Trophoblast cell (in vitro differentiated cells and primary cell): ENCODE data around the gene KCTD2.
"Not testable (repeated sequence)": the region's sequence is repeated elsewhere in the genome, so short reads cannot be mapped to it uniquely, and the experiment has no call there.

Experiments
- DNase-seq, 2 donors: peaks; one replicate each; pipeline ENCODE4 v3.0.0-alpha.2; 2016
- H2AFZ ChIP-seq: 2 replicates; pipeline ENCODE4 v1.6.1; 2013; ENCODE audit warnings: low read length, moderate library complexity, mild to moderate bottlenecking; ENCODE audit not compliant: insufficient read depth, poor library complexity
- H2AK5ac ChIP-seq: 2 replicates; pipeline ENCODE4 v1.6.1; 2013; ENCODE audit warnings: mild to moderate bottlenecking, low read length
- H2BK120ac ChIP-seq: 2 replicates; pipeline ENCODE4 v1.6.1; 2013; ENCODE audit warnings: low read length, mild to moderate bottlenecking, moderate library complexity; ENCODE audit not compliant: insufficient read depth, poor library complexity
- H2BK12ac ChIP-seq: 2 replicates; pipeline ENCODE4 v1.6.1; 2013; ENCODE audit warnings: mild to moderate bottlenecking, low read length, moderate library complexity
- H2BK5ac ChIP-seq: 2 replicates; pipeline ENCODE4 v1.6.1; 2013; ENCODE audit warnings: low read length, low read depth, moderate library complexity, mild to moderate bottlenecking; ENCODE audit not compliant: poor library complexity
- H3K14ac ChIP-seq: 2 replicates; pipeline ENCODE4 v1.6.1; 2013; ENCODE audit warnings: mild to moderate bottlenecking, low read length
- H3K18ac ChIP-seq: 2 replicates; pipeline ENCODE4 v1.6.1; 2013; ENCODE audit warnings: mild to moderate bottlenecking, low read length
- H3K23ac ChIP-seq: 2 replicates; pipeline ENCODE4 v1.6.1; 2013; ENCODE audit warnings: low read length
- H3K27ac ChIP-seq: 2 replicates; pipeline ENCODE4 v1.5.1; 2013; ENCODE audit warnings: low read depth, mild to moderate bottlenecking, inconsistent platforms, low read length, moderate library complexity
- H3K27me3 ChIP-seq: 2 replicates; pipeline ENCODE4 v1.6.1; 2013; ENCODE audit warnings: inconsistent platforms, mild to moderate bottlenecking, low read length, moderate library complexity; ENCODE audit not compliant: insufficient read depth
- H3K36me3 ChIP-seq, 2 experiments: 1 replicate in 1 of 2; 2 replicates in 1 of 2; pipeline ENCODE4 v1.6.1; 2013; ENCODE audit warnings: low read length in 2 of 2, mild to moderate bottlenecking in 2 of 2, moderate library complexity in 1 of 2; ENCODE audit not compliant: insufficient read depth in 2 of 2, control insufficient read depth in 1 of 2
- H3K4ac ChIP-seq: 2 replicates; pipeline ENCODE4 v1.6.1; 2013; ENCODE audit warnings: low read depth, mild to moderate bottlenecking, low read length, moderate library complexity
- H3K4me1 ChIP-seq, 2 experiments: 1 replicate in 1 of 2; 2 replicates in 1 of 2; pipeline ENCODE4 v1.6.1; 2013; ENCODE audit warnings: low read length in 2 of 2, mild to moderate bottlenecking in 2 of 2, moderate library complexity in 1 of 2; ENCODE audit not compliant: insufficient read depth in 2 of 2, control insufficient read depth in 1 of 2
- H3K4me2 ChIP-seq: 2 replicates; pipeline ENCODE4 v1.6.1; 2013; ENCODE audit warnings: inconsistent platforms, mild to moderate bottlenecking, low read length, moderate library complexity
- H3K4me3 ChIP-seq: 2 replicates; pipeline ENCODE4 v1.5.1; 2013; ENCODE audit warnings: mild to moderate bottlenecking, low read depth, low read length, inconsistent platforms
- H3K79me1 ChIP-seq: one replicate; pipeline ENCODE4 v1.6.1; 2013; ENCODE audit warnings: low read length
- H3K79me2 ChIP-seq: 2 replicates; pipeline ENCODE4 v1.6.1; 2013; ENCODE audit warnings: low read length, mild to moderate bottlenecking; ENCODE audit not compliant: control insufficient read depth, insufficient read depth, poor library complexity
- H3K9ac ChIP-seq: 2 replicates; pipeline ENCODE4 v1.6.1; 2013; ENCODE audit warnings: mild to moderate bottlenecking, low read length
- H3K9me3 ChIP-seq: 2 replicates; pipeline ENCODE4 v1.6.1; 2013; ENCODE audit warnings: low read depth, mild to moderate bottlenecking, control low read depth, inconsistent platforms, low read length; ENCODE audit not compliant: insufficient read depth
- H4K12ac ChIP-seq: 2 replicates; pipeline ENCODE4 v1.6.1; 2013; ENCODE audit warnings: low read depth, mild to moderate bottlenecking, low read length, moderate library complexity
- H4K8ac ChIP-seq: 2 replicates; pipeline ENCODE4 v1.6.1; 2013; ENCODE audit warnings: low read depth, mild to moderate bottlenecking, low read length, moderate library complexity
- H4K91ac ChIP-seq: one replicate; pipeline ENCODE4 v1.6.1; 2013; ENCODE audit warnings: low read depth, mild to moderate bottlenecking, low read length, moderate library complexity
- WGBS: extraction: QIAGEN DNeasy Blood & Tissue Kit; methylation state at CpG from one replicate; pipeline ENCODE4 v1.1.7; 2013; ENCODE audit warnings: missing lambda C conversion rate; ENCODE audit not compliant: insufficient read length, insufficient coverage; ENCODE audit errors: extremely low coverage; 5-methylcytosine and 5-hydroxymethylcytosine counted together

The KCTD2 gene

DNA sequence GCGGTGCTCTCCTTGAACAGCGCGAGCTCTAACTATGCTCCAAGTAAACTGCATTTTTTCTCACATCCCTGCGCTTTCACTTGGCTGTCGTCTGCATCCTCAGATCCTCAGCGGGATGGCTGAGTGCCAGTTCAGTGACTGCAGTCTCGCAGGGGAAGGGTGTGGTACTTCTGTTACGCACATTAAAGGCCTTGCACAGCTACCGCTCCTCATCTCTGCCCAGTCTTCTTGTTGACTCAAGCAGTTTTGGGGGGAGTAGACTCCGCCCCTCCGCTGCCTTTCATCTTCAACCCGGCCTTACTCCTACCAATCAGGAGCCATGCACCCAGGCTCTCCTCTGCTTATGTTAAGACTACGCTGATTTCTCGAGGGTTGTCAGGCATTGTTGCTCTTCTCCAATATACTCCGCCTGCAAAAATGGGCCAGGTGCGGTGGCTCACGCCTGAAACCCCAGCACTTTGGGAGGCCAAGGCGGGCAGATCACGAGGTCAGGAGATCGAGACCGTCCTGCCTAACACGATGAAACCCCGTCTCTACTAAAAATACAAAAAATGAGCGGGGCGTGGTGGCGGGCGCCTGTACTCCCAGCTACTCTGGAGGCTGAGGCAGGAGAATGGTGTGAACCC, 10.3 kb upstream of the KCTD2 start:
- Histone ChIP-seq H3K27ac (no peak overlapping the region), H4K8ac (no peak overlapping the region), H3K4me3 (no peak overlapping the region), H4K91ac (no peak overlapping the region), H4K12ac (no peak overlapping the region), H3K36me3 (peaks cover 20 to 27% of the 10 kb centered on the region in 2 experiments), H3K23ac (no peak overlapping the region), H3K4ac (no peak overlapping the region), H2AFZ (no peak overlapping the region), H3K14ac (no peak overlapping the region), H3K27me3 (no peaks in the 10 kb centered on the region), H3K4me2 (no peak overlapping the region), H3K79me2 (peaks cover 5% of the 10 kb centered on the region), H3K18ac (no peak overlapping the region), H2BK120ac (no peak overlapping the region), H2BK12ac (no peak overlapping the region), H3K9me3 (peaks cover 1% of the 10 kb centered on the region), H3K4me1 (peaks cover 0 to 10% of the 10 kb centered on the region in 2 experiments), H3K79me1 (peaks cover 10% of the 10 kb centered on the region), H2AK5ac (no peak overlapping the region), H2BK5ac (no peak overlapping the region), H3K9ac (no peak overlapping the region)
- peak in 1 of 2 donors; percentile 17 for DNase-seq
- WGBS, result no CpG with 5 or more reads among the region's 27 CpGs

DNA sequence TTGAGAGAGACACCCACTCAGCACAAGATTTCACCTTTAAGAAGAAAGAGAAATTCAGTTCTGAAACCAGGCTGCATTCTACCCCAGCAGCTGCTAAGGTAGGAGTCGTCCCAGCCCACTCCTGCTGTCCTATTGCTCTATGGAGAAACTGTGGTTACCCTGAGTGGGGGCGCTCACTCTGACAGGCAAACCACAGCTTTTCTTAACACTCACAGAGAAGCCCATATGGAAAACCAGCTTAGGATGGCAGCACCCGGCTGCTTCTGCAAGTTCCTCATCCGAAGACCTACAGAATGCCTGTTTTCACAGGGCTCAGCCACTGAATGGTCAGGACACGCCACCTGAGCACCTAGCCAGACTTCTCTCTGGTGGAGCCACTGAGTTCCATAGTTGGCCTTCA, 7.8 kb upstream of the KCTD2 start:
- Histone ChIP-seq H2AFZ (no peak overlapping the region), H2BK5ac (no peak overlapping the region), H3K14ac (no peak overlapping the region), H3K27ac (no peak overlapping the region), H3K23ac (no peak overlapping the region), H4K12ac (no peak overlapping the region), H3K79me2 (peaks cover 5% of the 10 kb centered on the region), H3K79me1 (peaks cover 8% of the 10 kb centered on the region), H3K9me3 (peaks cover 1% of the 10 kb centered on the region), H3K4me2 (no peak overlapping the region), H2AK5ac (no peak overlapping the region), H3K36me3 (peaks cover 20 to 31% of the 10 kb centered on the region in 2 experiments), H3K9ac (no peak overlapping the region), H3K4me3 (no peak overlapping the region), H4K91ac (no peak overlapping the region), H3K4ac (no peak overlapping the region), H2BK12ac (no peak overlapping the region), H4K8ac (no peak overlapping the region), H3K18ac (no peak overlapping the region), H2BK120ac (no peak overlapping the region), H3K27me3 (no peaks in the 10 kb centered on the region), H3K4me1 (peaks cover 0 to 6% of the 10 kb centered on the region in 2 experiments)
- no peak for DNase-seq
- WGBS, result no CpG with 5 or more reads among the region's 5 CpGs

DNA sequence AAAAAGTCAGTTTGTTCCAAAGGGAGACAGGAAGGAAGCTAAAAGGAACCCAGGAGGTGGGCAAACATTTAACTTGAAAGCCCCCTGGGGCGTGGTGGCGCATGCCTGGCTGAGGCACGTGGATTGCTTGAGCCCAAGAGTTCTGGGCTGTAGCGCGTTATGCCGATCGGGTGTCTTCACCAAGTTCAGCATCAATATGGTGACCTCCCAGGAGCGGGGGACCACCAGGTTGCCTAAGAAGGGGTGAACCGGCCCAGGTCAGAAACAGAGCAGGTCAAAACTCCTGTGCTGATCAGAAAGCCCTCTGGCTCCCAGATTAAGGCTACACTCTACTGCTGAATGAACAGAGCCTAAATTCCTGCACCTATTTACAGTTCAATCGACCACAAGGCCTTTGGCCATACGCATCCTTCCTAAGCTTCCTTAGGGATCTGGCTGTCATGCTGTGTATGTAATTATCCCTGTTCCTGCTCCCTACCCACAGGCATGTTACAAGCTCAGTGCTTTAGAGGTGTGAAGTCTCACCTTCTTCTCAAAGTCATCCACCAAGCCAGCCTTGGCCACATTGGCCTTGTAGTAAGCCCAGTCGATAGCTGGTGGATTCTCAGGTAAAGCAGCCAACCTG, 5.3 kb upstream of the KCTD2 start:
- no peak overlapping the region for H2AFZ ChIP-seq
- DNase-seq, result no peak
- H3K79me1 ChIP-seq, result peaks cover 4% of the 10 kb centered on the region
- WGBS, result no CpG with 5 or more reads among the region's 12 CpGs
- no peak overlapping the region for H3K23ac ChIP-seq
- no peak overlapping the region for H2BK5ac ChIP-seq
- peaks cover 2% of the 10 kb centered on the region in 2 experiments for H3K4me1 ChIP-seq
- H3K27me3 ChIP-seq, result no peaks in the 10 kb centered on the region
- H3K9ac ChIP-seq, result no peak overlapping the region
- no peaks in the 10 kb centered on the region for H3K9me3 ChIP-seq
- no peak overlapping the region for H3K27ac ChIP-seq
- H3K18ac ChIP-seq, result no peak overlapping the region
- H3K79me2 ChIP-seq, result peaks cover 5% of the 10 kb centered on the region
- H3K36me3 ChIP-seq, result peaks cover 18 to 31% of the 10 kb centered on the region in 2 experiments
- H3K4ac ChIP-seq, result no peak overlapping the region
- H4K12ac ChIP-seq, result no peak overlapping the region
- H4K8ac ChIP-seq, result no peak overlapping the region
- no peak overlapping the region for H4K91ac ChIP-seq
- H2BK12ac ChIP-seq, result no peak overlapping the region
- H3K4me2 ChIP-seq, result no peak overlapping the region
- H3K14ac ChIP-seq, result no peak overlapping the region
- H2AK5ac ChIP-seq, result no peak overlapping the region
- H3K4me3 ChIP-seq, result no peak overlapping the region
- H2BK120ac ChIP-seq, result no peak overlapping the region

DNA sequence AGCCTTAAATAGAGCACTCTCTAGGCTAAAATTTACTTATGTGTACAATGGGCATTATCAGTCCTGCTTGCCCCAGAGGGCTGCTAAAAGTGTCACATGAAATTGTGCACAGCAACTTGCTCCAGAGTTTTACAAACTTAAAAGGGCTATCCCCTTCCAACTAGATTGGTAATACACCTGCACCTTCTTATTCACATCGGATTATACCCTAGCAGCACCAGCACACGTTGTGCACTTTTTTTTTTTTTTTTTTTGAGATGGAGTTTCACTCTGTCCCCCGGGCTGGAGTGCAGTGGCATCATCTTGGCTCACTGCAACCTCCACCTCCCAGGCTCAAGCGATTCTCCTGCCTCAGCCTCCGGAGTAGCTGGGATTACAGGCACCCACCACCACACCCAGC, 3.2 kb upstream of the KCTD2 start:
- not testable (repeated sequence) for H3K4ac ChIP-seq, H3K27ac ChIP-seq, H2AFZ ChIP-seq, H4K91ac ChIP-seq, H4K12ac ChIP-seq, H2BK5ac ChIP-seq, DNase-seq, H3K4me2 ChIP-seq, H2BK120ac ChIP-seq, H2AK5ac ChIP-seq, H3K4me3 ChIP-seq, H2BK12ac ChIP-seq, H3K27me3 ChIP-seq, H3K79me1 ChIP-seq, H3K9me3 ChIP-seq, H3K9ac ChIP-seq, H3K4me1 ChIP-seq, H3K23ac ChIP-seq, H3K18ac ChIP-seq, H3K14ac ChIP-seq, H4K8ac ChIP-seq
- peaks cover 12% of the 10 kb centered on the region for H3K79me2 ChIP-seq
- no CpG with 5 or more reads among the region's 5 CpGs for WGBS
- peaks cover 18 to 28% of the 10 kb centered on the region in 2 experiments for H3K36me3 ChIP-seq
